Measurements from ENCODE around the gene RNF123.
A peak's percentile ranks its signal among the peaks of the same experiment; 100 is the strongest.

RNF123 gene

GRCh38 chr3:49657208-49657915 lies 32.0 kb upstream of the RNF123 start:
- Histone ChIP-seq H4K20me1 (ENCODE audit: insufficient read depth, low read length, poor library complexity, severe bottlenecking) (no peaks in the 10 kb centered on the region), H3K4me3 (ENCODE audit: low read length, poor library complexity, severe bottlenecking) (no peak overlapping the region), H3K36me3 (ENCODE audit: insufficient read depth, low read length) (no peaks in the 10 kb centered on the region), H3F3A (ENCODE audit: low read depth) (no peaks in the 10 kb centered on the region), H3K27me3 (ENCODE audit: insufficient read depth, low read length, poor library complexity, severe bottlenecking) (no peaks in the 10 kb centered on the region), H3K79me2 (ENCODE audit: insufficient read depth, low read length) (no peaks in the 10 kb centered on the region), H3K4me1 (ENCODE audit: insufficient read depth, low read length, poor library complexity, severe bottlenecking) (peaks cover 9% of the 10 kb centered on the region), H3K4me2 (ENCODE audit: low read depth, low read length, poor library complexity, severe bottlenecking) (no peak overlapping the region), H3K9me3 (ENCODE audit: insufficient read depth, low read depth, low read length) (no peaks in the 10 kb centered on the region), H2AFZ (ENCODE audit: low read length) (no peak overlapping the region), H3K9me2 (replicated peaks; ENCODE audit: low read depth, low read length) (no peaks in the 10 kb centered on the region), H3K9ac (ENCODE audit: low read depth, low read length, poor library complexity, severe bottlenecking) (no peak overlapping the region)
- no peak for TF ChIP-seq CTCF (conservative IDR thresholded peaks at IDR 0.05; ENCODE audit: low read length)
- TF ChIP-seq EZH2phosphoT487 (IDR thresholded peaks at IDR 0.05; ENCODE audit: borderline replicate concordance): no peak

- H3K4me3 ChIP-seq (ENCODE audit: low read length, poor library complexity, severe bottlenecking): no peak overlapping the region
These were observed 30.6 kb upstream of the RNF123 start for GRCh38 chr3:49658711-49659110.

GRCh38 chr3:49659756-49660155 lies 29.6 kb upstream of the RNF123 start:
- no peaks in the 10 kb centered on the region for H3K9me3 ChIP-seq (ENCODE audit: insufficient read depth, low read depth, low read length)
- H3K4me2 ChIP-seq (ENCODE audit: low read depth, low read length, poor library complexity, severe bottlenecking): no peak overlapping the region
- no peaks in the 10 kb centered on the region for H3K27me3 ChIP-seq (ENCODE audit: insufficient read depth, low read length, poor library complexity, severe bottlenecking)
- no peak for TF ChIP-seq CTCF (conservative IDR thresholded peaks at IDR 0.05; ENCODE audit: low read length)
- no peak for TF ChIP-seq EZH2phosphoT487 (IDR thresholded peaks at IDR 0.05; ENCODE audit: borderline replicate concordance)
- H4K20me1 ChIP-seq (ENCODE audit: insufficient read depth, low read length, poor library complexity, severe bottlenecking): no peaks in the 10 kb centered on the region
- H3K79me2 ChIP-seq (ENCODE audit: insufficient read depth, low read length): no peaks in the 10 kb centered on the region
- H3K4me1 ChIP-seq (ENCODE audit: insufficient read depth, low read length, poor library complexity, severe bottlenecking): peaks cover 9% of the 10 kb centered on the region
- 0 out of 2 replicates have a peak overlapping the region, but pooled peaks have one; percentile 15 for H2AFZ ChIP-seq (ENCODE audit: low read length)
- no peaks in the 10 kb centered on the region for H3K36me3 ChIP-seq (ENCODE audit: insufficient read depth, low read length)
- H3F3A ChIP-seq (ENCODE audit: low read depth): no peaks in the 10 kb centered on the region
- no peak overlapping the region for H3K9ac ChIP-seq (ENCODE audit: low read depth, low read length, poor library complexity, severe bottlenecking)
- no peak overlapping the region for H3K4me3 ChIP-seq (ENCODE audit: low read length, poor library complexity, severe bottlenecking)
- H3K9me2 ChIP-seq (replicated peaks; ENCODE audit: low read depth, low read length): no peaks in the 10 kb centered on the region

More at GRCh38 chr3:49658711-49659110, 30.6 kb upstream of the RNF123 start:
- H3K9ac ChIP-seq (ENCODE audit: low read depth, low read length, poor library complexity, severe bottlenecking): no peak overlapping the region
- TF ChIP-seq CTCF (conservative IDR thresholded peaks at IDR 0.05; ENCODE audit: low read length) (no peak), EZH2phosphoT487 (IDR thresholded peaks at IDR 0.05; ENCODE audit: borderline replicate concordance) (no peak)
- H3K9me2 ChIP-seq (replicated peaks; ENCODE audit: low read depth, low read length): no peaks in the 10 kb centered on the region
- H4K20me1 ChIP-seq (ENCODE audit: insufficient read depth, low read length, poor library complexity, severe bottlenecking): no peaks in the 10 kb centered on the region
- H3K27me3 ChIP-seq (ENCODE audit: insufficient read depth, low read length, poor library complexity, severe bottlenecking): no peaks in the 10 kb centered on the region
- no peaks in the 10 kb centered on the region for H3F3A ChIP-seq (ENCODE audit: low read depth)
- no peaks in the 10 kb centered on the region for H3K79me2 ChIP-seq (ENCODE audit: insufficient read depth, low read length)
- H2AFZ ChIP-seq (ENCODE audit: low read length): no peak overlapping the region
- no peaks in the 10 kb centered on the region for H3K36me3 ChIP-seq (ENCODE audit: insufficient read depth, low read length)
- H3K4me1 ChIP-seq (ENCODE audit: insufficient read depth, low read length, poor library complexity, severe bottlenecking): peaks cover 9% of the 10 kb centered on the region
- no peak overlapping the region for H3K4me2 ChIP-seq (ENCODE audit: low read depth, low read length, poor library complexity, severe bottlenecking)
- H3K9me3 ChIP-seq (ENCODE audit: insufficient read depth, low read depth, low read length): no peaks in the 10 kb centered on the region
